WI38 (cell line): ENCODE data around the gene ELMOD1.

Experiments used
- H3K4me3 ChIP-seq: 2 replicates; pipeline ENCODE4 v1.5.1; 2011; ENCODE audit warnings: low read depth, mild to moderate bottlenecking, control low read depth, low read length
- TF ChIP-seq, protein P1 (sequence below): IDR thresholded peaks from 2 replicates; pipeline ENCODE4 v1.5.1; 2012; ENCODE audit warnings: low read depth, mild to moderate bottlenecking, control low read depth, low read length

The ELMOD1 gene

DNA sequence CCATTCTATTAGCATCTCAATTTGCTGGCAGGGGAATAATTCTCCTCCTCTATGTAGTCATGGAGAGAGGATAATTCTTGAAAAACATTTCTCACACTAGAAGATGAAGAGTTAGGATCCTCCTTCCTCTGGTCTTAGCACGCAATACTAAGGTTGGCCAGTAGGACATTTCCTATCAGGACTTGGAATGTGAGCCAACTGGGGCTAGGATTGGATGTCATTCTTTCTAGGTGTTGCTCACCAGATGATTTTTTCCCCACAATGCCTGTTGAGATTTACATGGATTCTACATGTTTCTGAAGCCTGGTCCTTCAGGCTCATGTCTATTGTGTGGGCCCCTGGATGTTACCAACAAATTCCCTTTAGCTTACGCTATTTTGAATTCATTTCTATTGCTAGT is 92.9 kb downstream of the ELMOD1 start:
- H3K4me3 ChIP-seq = no peak overlapping the region
- TF ChIP-seq, protein P1, sequence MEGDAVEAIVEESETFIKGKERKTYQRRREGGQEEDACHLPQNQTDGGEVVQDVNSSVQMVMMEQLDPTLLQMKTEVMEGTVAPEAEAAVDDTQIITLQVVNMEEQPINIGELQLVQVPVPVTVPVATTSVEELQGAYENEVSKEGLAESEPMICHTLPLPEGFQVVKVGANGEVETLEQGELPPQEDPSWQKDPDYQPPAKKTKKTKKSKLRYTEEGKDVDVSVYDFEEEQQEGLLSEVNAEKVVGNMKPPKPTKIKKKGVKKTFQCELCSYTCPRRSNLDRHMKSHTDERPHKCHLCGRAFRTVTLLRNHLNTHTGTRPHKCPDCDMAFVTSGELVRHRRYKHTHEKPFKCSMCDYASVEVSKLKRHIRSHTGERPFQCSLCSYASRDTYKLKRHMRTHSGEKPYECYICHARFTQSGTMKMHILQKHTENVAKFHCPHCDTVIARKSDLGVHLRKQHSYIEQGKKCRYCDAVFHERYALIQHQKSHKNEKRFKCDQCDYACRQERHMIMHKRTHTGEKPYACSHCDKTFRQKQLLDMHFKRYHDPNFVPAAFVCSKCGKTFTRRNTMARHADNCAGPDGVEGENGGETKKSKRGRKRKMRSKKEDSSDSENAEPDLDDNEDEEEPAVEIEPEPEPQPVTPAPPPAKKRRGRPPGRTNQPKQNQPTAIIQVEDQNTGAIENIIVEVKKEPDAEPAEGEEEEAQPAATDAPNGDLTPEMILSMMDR = peak; percentile 26; the same call in 1 of the 2 replicates

DNA sequence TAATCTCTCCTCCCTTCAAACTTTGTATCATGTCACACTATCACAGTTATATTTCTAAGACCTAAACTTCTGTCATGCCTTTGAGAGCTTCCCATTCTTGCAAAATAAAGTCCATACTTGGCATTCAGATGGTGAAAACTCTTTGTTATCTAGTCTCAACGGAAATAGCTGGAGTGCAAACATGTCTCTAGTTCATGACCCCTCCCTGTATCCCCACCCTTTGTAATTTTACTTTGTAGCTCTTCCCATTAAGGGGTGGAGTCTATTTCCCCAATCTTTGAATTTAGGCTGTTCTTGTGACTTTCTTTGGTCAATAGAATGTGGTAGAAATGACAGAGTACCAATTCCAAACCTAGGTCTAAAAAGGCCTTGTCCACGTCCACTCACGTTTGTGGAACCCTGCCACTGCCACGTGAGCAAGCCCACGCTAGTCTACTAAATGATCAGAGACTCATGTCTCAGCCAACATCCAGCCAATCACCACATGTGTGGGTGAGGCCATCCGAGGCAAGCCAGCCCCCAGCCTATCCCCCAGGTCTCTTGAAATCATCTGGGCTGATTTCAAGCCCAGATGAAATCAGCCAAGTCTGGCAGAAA is 97.5 kb downstream of the ELMOD1 start:
- TF ChIP-seq, protein P1 = no peak
- no peak overlapping the region for H3K4me3 ChIP-seq

- TF ChIP-seq, protein P1 = peak; percentile 42; the same call in 1 of the 2 replicates
- H3K4me3 ChIP-seq = no peak overlapping the region
Observed at GRCh38 chr11:107689317-107690202, 98.6 kb downstream of the ELMOD1 start.

- TF ChIP-seq, protein P1 = no peak
- H3K4me3 ChIP-seq = no peak overlapping the region
Observed at GRCh38 chr11:107691000-107691750, 100.2 kb downstream of the ELMOD1 start.

GRCh38 chr11:107695446-107695845 is 104.5 kb downstream of the ELMOD1 start:
- TF ChIP-seq, protein P1 = no peak
- no peak overlapping the region for H3K4me3 ChIP-seq

DNA sequence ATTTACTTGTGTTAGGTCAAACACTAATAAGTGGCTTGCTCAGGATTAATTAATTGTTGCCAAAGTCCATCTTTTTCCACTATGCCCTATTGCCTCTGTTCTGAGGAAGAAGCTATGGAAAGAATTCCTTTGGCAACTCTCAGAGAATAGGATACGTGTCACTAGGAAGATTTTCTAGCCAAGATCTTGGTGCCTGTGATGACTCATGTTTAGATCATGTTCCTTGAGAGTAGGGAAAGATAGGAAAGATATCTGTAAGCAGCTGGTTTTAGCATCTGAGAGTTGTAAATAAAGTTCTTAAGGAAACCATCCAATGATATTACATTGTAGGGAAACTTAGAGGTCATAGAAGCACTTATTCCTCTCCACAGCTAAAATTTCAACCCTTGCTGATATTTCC is 105.2 kb downstream of the ELMOD1 start:
- H3K4me3 ChIP-seq = no peak overlapping the region

More for the DNA sequence above, 105.2 kb downstream of the ELMOD1 start:
- TF ChIP-seq, protein P1 = no peak
